DMS79 (cell line): ENCODE data around the gene HES2.
"Not testable (repeated sequence)": the region's sequence is repeated elsewhere in the genome, so short reads cannot be mapped to it uniquely, and the experiment has no call there.

Experiments used
- DNase-seq: peaks from one replicate; lab custom pipeline; 2025; lab: John Stamatoyannopoulos, UW

The HES2 gene

DNA sequence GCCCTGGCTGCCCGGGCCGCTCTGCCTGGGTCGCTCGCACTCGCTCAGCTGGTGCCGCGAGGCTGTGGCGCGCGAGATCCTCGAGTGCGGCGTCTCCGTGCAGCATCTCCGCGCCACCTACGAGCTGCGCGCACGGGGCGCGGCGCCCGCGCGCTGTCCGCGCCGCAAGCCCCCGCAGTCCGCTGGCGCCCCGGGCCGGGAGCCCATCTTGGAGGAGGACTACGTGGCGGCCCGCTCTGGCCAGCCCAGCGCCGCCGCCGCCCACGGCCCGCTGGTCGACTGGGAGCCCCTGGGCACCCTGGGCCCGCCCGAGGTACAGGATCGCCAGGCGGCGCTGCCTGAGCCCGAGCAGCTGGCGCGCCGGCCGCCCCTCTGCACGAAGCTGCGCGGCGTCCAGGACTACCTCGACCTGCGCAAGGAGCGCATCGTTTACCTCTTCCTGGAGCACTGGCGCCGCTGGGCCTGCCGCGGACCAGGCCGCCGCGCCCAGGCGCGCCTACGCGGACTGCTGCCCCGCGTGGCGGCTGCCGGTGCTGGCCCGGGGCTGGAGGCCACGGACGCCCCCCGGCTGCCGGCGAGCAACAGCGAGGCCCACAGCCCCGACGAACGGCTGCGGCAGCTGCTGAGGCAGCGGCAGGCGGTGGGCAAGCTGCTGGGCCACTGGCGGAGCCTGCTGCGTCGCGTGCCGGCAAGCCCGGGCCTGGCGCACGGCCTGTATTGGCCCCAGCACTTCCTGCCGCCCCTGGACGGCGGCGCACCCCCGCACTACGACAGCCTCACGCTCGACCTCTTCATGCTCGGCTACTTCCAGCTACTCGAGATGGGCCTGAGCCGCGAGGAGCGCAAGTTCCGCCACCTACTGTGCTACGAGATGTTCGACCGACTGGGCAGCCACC, 35.4 kb upstream of the HES2 start:
- DNase-seq: no peak

DNA sequence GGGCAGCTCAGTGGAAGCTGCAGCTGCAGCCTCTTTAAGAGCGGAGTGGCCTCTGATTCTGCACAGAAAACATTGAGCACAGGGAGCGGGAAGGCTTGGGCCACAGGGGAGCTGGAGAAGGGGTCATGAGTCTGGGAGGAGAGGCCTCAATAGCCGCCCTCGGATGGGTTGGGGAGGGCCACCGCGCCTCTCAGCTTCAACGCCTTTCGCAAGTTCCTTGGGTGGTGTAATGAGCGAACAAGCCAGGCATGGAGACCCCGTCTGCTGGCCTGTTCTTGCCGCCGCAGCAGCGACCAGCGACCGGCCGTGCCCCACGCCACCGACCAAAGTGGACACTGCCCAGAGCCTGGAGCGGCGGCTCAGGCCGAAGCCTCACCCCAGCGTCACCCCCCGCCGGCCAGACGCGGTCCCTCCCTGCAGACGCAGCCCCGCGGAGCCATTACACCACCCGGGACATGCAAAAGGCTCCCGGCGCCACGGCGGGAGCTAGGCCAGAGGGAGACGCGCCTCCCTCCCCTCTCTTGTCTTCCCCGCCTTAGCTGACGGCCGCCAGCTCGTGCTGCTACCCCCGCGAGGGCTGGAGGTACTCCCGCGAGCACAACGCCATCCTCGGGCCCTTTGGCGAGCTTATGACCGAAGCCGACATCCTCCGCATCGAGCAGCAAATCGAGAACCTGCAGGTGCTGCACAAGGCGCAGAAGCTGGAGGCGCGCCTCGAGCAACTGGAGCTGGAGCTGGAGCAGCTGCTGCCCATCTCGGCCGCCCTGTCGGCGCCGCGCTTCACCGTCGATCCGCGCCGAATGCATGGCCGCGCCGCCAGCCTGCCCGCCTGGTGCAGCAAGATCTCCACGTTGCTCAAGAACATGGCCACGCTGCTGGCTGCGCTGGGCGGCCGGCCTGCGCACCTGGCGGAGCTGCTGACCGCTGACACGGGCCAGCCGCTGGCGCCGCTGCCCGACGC, 34.5 kb upstream of the HES2 start:
- not testable (repeated sequence) for DNase-seq

DNA sequence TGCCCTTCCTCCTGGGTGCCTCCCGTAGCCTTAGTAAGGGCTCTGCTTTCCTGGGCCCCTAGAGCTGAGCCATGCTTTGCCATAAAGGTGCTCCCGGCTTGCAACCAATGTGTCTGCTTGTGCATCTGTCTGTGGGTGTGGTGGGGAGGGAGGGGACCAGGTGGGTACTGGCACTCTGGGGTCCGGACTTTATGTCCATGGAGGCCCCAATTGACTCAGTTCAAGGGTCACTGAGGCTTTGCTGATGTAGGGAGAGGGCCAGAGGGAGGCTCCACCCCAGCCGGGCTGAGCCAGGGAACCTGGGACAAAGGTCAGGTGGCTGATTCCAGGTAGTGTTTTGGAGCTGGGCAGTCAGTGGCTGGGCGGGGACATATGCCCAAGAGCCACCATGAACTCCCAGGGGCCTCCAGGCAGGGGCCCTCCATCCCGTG, 31.2 kb upstream of the HES2 start:
- DNase-seq: no peak

DNA sequence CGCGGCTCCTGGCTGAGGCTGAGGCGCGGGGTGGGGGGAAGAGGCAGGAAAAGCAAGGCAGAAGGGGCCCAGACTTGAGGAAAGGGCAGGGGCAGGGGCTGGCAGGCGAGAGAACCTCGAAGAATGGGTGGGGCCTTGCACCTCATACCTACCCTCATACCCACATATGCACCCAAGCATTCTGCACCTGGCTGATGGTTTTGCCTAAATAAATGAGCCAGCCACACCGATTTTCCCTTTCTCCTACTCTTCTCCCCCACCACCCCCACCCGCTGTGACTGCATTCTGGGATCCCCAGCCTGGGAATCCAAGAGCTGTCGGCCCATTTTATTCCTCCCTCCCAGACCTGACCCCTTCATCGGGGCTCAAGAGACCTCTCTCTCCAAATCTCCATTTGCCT, 30.8 kb upstream of the HES2 start:
- DNase-seq: not testable (repeated sequence)

DNA sequence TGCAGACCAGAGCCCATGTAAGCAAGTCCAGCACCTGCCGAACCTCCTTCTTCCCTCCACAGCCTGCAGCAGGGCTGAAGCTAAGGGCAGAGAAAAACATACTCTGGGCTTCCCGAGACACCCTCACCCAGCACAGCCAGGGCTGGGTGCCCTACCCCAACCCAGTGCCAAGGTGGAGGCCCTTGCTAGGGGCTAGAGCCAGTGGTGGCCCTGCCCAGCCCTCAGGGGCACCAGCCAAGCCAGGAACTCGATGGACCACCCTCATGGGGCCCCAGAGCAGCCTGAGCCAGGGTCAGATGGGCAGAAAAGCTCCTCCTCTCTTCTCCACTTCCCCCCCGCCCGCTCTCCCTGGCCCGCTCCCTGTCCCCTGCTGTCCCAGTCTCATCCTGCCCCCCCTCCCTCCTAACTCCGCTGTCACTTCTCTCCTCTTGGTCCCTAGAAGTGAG, 30.3 kb upstream of the HES2 start:
- DNase-seq: no peak

DNA sequence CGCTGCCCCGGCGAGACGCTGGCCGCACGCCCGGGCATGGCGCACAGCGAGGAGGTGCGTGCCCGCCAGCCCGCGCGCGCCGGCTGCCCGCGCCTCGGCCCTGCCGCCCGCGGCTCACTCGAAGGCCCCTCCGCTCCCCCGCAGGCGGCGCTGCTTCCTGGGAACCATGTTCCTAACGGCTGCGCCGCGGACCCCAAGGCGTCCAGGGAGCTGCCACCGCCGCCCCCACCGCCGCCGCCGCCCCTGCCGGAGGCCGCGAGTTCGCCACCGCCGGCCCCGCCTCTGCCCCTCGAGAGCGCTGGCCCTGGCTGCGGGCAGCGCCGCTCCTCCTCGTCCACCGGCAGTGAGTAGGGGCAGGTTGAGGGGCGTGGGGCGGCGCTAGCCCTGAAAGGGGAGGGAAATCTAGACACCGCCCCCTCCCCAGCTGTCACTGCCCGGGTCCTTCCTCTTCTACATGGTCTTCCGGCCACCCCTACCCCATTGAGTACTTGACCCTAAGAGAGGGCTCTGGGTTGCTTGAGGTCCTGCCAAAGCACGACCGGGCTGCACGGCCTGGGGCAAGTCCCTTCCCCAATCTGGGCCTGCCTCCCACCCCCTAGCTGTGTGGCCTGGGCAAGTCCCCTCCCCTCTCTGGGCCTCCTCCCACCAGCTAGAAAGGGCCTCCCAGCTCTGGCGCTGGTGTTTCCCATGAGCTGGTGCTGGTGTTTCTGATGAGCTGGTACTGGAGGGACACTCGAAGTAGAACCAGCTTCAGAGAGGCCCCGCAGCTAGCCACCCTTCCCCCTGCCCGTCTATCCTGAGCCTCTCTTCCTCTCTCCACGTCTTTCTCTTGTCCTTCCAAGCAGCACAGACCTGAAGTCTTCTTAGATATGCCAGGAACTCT, 29.3 kb upstream of the HES2 start:
- DNase-seq: peak; percentile 43

DNA sequence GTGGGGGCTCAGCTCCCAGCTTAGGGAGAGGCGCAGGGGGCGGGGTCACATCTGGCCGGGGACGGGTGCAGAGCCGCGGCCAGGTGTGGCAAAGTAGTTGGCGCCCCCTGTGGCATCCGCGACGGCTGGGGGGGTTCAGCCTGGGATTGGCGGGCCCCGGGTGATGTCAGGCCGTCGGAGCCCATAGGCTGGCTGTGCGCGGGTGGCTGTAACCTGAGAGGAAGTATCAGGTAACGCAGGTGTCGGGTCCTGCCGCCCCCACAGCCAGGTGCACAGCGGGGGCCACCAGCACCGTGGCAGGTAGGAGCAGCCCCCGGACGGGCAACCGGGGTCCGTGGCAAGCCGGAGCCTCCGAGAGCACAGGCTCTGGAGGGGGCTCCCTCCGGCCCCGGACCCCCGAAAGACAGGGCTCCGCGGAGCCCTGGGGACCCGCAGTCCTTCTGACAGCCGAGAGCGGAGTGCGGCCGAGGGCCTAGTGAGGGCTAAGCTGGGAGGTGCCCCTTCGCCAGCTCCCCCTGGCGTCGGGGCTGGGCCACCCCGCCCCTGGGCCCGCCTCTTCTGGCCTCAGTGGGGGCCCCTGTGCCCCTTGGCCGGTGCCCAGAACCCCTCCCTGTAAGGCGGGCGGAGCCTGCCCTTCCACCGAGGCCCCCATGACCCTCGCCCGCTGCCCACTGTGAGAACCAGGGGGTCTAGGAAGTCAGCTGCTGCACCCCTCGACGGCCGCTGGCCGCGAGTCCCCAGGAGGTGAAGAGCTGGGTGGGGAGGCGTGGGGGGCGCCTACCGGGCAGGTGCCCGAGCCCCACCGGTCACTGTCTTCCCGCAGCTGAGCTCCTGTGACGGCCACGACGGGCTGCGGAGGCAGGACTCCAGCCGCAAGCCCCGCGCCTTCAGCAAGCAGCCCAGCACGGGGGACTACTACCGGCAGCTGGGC, 28.4 kb upstream of the HES2 start:
- DNase-seq: peak; percentile 92

DNA sequence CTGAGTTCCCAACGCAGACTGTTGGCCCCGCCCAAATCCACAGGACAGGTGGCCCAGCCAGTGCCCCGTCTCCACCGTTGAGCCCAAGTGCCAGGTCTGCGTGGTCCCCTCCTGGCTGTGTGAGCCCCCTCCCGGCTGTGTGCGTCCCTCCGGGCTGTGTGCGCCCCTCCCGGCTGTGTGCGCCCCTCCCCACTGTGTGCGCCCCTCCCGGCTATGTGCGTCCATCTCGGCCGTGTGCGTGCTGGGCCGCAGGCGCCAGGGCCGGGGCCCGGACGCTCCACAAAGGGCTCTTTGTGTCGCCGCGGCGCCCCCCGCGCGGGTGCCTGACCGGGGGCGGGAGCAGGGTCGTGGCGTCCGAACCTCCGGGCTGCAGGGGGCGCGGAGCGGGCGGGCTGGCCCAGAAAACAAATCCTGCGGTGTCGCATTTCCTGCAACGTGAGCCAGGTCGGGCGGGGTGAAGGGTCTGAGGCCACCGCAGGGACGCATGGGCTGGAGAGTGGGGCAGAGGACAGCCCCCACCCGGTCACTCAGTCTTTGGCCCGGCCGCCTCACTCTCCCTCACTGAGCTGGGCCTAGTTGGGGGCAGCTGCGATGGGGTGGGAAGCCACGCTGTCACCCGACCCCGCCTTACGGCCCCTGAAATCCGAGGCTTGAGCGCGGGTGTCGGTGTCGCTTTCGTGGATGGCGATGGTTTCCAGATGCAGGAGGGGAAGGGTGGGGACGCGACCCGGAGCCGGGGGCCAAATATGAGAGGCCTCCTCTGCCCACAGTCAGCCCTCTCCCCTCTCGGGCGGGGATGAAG, 27.5 kb upstream of the HES2 start:
- peak; percentile 68 for DNase-seq

DNA sequence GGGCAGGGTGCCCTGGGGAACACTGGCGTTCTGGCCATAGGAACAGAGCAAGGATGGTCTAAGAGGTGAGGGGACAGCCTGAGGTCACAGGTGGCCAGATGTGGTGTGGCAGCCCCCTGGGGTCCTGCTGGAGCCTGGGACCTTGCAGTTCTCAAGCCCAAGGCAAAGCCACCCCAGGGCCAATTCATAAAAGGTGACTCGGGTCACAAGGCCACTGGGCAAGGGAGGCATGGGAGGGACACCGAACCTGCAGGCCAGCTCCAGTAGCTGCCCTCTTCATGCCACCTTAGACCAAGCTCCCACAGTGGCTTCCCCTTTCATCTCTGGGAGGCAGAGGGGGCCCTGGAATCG, 26.9 kb upstream of the HES2 start:
- no peak for DNase-seq

DNA sequence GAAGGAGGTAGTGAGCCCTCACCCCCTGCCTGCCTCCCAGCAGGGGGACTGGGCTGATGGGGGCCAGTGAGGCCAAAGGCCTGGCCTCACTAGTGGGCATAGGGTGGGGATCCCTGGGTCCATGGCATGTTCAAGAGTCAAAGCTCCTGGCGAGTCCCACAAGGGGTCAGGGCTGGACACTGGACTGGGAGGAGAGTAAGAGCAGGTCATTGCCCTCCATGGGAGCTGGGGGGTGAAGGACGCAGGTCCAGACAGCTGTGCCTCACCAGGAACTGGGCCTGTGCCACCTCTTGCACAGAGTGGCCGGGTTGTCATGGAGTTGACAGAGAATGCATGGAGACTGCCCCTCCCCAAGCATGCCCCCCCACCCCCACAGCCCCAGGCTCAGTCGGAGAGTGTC, 26.2 kb upstream of the HES2 start:
- DNase-seq: not testable (repeated sequence)

DNA sequence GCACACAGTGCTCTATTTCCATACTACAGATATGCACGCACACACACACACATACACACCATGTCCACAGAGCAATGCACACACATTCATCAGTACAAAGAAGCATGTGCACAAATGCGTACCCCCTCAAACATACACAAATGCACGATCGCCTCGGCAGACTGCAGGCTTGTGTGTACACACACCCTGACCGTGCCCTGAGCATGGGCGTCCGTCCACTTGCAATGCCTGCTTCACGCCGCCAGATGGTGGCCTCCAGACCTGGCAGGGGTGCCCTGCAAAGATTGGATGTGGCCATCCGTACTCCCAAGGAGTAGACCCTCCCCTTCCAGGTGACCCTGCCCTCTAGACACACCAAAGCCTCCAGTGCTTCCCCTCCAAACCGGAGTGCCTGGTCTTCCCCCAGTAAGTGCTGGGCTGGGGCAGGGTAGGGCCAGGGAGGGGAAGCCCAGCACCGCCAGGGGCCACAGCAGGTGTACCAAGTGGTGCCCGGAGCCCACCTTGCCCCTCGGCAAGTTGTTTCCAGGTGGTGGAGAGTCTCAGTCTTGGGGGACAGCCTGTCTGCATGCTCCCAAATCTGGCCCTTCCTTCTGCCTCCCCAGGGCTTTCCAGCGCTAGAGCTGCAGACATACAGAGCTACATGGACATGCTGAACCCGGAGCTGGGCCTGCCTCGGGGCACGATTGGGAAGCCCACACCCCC, 25.5 kb upstream of the HES2 start:
- DNase-seq: no peak

DNA sequence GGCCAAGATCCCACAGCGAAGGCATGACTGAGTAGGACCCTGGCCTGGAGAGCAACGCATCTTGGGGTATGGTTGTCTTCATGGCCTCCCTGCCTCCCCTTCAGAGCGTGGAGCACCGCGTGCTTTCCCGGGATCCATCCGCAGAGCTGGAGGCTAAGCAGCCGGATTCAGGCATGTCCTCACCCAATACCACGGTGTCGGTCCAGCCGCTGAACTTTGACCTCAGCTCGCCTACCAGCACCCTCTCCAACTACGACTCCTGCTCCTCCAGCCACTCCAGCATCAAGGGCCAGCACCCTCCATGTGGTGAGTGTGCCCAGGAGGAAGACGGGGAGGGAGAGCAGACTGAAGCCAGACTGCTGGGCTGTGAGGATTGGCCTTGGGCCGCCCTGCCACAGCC, 24.7 kb upstream of the HES2 start:
- no peak for DNase-seq

DNA sequence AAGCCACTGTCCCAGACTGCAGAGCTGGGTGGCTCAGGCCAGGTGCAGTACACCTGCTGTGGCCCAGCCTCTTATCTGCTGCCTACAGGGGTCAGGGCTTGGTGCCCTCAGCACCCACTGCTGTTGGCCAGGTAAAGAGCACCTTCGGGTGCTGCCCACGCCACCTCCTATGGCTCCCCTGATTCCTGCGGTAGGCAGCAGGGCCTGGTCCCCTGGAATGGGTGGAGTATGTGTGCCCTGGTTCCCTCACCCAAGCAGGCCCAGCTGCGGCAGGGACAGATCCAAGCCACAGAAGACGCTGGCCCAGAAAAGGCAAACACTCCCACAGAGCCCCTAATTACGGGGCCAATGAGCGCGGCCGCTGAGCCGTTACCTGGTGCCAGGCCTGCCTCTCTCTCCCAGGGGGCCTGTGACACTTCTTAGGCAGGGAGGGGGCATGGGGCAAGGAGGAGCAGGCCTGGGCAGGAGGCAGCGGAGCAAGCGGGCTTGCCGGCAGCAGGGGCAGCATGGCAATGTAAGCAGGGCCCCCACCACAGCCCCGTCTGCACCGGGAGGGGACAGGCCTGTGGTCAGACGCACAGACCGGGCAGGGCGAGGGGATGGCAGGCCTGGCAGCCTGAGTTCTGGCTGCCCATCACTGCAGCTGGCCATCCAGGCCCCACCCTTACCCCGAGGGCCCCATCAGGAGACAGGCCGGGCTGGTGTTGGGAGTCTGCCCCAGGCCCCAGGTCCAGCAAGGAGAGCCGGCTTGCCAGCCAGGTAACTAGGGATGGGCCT, 23.8 kb upstream of the HES2 start:
- peak; percentile 57 for DNase-seq

DNA sequence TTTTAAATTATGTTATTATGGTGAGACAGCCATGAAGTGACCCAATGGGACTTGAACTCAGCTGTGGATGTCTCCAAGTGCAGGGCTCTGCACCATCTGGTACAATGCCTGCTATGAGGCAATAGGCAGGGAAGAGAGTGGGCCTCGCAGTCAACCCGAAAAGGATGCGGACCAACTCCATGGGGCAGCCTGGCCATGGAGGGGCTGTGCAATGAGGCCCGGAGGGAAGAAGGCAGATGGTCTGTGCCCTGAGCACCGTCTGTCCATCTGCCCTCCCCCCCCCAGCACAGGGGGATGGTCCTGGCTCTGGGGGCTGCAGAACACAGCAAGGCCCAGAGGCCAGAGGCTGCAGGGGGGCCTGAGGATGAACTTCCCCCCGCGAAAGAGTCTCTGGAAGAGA, 21.9 kb upstream of the HES2 start:
- no peak for DNase-seq

DNA sequence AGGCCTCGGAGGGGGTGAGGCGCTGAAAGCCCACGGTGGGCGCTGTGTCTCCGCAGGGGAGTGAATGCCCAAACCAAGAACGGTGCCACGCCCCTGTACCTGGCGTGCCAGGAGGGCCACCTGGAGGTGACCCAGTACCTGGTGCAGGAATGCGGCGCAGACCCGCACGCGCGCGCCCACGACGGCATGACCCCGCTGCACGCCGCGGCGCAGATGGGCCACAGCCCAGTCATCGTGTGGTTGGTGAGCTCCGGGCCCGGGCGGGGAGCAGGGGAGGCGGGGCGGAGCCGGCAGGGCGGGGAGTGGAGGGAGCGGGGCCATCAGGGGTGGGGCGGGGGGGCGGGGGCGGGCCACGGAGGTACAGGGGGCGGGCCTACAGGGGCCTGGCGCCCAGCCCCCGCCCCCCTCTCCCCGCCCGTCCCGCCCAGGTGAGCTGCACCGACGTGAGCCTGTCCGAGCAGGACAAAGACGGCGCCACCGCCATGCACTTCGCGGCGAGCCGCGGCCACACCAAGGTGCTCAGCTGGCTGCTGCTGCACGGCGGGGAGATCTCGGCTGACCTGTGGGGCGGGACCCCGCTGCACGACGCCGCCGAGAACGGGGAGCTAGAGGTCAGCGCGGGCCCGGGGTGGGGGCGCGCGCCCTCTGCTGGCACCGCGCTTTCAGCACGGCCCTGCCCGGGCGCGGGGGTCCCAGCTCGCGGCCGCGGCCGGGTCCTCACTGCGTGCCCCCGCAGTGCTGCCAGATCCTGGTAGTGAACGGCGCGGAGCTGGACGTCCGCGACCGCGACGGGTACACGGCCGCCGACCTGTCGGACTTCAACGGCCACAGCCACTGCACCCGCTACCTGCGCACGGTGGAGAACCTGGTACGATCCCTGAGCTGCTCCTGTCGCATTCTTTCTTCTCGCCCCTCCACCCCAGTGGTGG, 20.7 kb upstream of the HES2 start:
- no peak for DNase-seq

DNA sequence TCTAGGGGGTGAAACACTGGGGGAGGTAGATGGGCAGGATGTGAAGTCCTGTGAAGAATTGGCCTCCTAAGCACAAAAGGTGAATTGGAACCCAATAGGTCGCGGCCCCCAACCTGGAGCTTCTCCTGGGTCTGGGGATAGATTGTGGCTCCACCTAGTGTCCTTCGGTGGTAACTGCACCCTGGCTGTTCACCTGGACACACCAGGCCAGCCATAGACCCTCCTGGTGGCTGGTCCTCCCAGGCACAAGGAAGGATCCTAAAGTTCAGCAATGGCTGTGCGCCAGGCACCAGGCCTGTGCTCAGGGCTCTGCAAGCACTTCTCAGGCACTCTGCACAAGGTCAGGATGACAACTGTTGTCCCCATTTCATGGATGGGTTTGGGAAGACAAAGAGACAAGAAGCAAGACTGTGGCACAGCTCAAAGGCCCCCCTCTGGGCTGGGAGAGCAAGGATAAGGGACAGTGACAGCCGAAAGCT, 18.4 kb upstream of the HES2 start:
- peak; percentile 47 for DNase-seq
